ENCODE data around the gene HNF1A.

The HNF1A gene

DNA sequence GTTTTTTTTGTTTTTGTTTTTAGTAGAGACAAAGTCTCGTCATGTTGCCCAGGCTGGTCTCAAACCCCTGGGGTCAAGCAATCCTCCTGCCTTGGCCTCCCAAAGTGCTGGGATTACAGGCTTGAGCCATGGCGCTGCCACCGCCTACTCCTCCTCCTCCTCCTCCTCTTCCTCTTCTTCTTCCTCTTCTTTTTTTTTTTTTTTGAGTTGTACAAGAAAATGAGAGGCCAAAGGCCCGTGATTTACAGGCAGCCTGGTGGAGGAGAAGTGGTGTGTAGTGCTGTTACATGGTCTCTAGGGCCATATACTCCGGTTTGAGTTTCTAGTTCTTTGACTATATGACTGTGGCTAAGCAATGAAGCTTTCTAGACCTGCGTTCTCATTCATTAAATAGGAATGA, 44.6 kb upstream of the HNF1A start:
- in situ Hi-C loops (cut with HindIII; ENCODE audit: low sequenced_read_pairs): loop anchor here (5.0 kb wide), 1 partner anchor 86 kb away; no protein-coding TSS in a partner anchor
- no peak overlapping the region for H3K4me3 ChIP-seq (ENCODE audit: low read depth, low read length)
- TF ChIP-seq, protein P1, sequence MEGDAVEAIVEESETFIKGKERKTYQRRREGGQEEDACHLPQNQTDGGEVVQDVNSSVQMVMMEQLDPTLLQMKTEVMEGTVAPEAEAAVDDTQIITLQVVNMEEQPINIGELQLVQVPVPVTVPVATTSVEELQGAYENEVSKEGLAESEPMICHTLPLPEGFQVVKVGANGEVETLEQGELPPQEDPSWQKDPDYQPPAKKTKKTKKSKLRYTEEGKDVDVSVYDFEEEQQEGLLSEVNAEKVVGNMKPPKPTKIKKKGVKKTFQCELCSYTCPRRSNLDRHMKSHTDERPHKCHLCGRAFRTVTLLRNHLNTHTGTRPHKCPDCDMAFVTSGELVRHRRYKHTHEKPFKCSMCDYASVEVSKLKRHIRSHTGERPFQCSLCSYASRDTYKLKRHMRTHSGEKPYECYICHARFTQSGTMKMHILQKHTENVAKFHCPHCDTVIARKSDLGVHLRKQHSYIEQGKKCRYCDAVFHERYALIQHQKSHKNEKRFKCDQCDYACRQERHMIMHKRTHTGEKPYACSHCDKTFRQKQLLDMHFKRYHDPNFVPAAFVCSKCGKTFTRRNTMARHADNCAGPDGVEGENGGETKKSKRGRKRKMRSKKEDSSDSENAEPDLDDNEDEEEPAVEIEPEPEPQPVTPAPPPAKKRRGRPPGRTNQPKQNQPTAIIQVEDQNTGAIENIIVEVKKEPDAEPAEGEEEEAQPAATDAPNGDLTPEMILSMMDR (IDR thresholded peaks at IDR 0.05; ENCODE audit: low read depth, low read length, missing control alignments): no peak
- DNase-seq (ENCODE audit: low read depth): no peak

DNA sequence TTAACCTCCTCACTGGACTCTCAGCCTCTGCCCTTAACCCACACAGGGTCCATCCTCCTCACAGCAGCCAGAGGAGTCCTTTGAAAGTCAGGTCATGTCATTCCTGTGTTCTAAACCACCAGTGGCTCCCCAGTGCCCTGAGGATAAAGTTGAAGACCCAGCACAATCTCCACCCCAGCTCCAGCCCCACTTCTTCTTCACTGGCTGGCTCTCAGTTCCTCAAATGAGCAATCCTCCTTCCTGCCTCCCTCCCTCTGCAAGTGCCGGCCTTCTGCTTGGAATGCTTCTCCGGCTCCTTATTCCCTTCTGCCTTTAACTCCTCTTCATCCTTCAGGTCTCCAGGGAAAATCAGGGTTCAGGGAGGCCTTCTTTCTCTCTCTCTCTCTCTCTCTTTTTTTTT, 42.1 kb upstream of the HNF1A start:
- TF ChIP-seq, protein P1 (IDR thresholded peaks at IDR 0.05; ENCODE audit: low read depth, low read length, missing control alignments): no peak
- DNase-seq (ENCODE audit: low read depth): no peak
- H3K4me3 ChIP-seq (ENCODE audit: low read depth, low read length): no peak overlapping the region
- in situ Hi-C loops (cut with HindIII; ENCODE audit: low sequenced_read_pairs): no loop called here

DNA sequence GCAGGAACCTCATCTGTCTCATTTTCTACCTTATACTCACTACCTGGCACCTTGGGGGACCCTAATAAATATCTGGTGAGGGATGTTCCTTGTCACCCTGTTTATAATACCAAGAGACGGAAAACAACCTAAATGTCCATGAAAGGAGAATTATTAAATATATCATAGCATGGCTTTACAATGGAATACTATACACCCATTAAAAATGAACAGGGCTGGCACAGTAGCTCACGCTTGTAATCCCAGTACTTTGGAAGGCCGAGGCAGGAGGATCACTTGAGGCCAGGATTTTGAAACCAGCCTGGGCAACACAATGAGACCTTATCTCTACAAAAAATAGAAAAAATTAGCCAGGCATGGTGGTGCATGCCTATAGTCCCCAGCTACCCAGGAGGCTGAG, 39.8 kb upstream of the HNF1A start:
- in situ Hi-C loops (cut with HindIII; ENCODE audit: low sequenced_read_pairs): no loop called here
- TF ChIP-seq, protein P1 (IDR thresholded peaks at IDR 0.05; ENCODE audit: low read depth, low read length, missing control alignments): no peak
- H3K4me3 ChIP-seq (ENCODE audit: low read depth, low read length): no peak overlapping the region
- DNase-seq (ENCODE audit: low read depth): no peak

DNA sequence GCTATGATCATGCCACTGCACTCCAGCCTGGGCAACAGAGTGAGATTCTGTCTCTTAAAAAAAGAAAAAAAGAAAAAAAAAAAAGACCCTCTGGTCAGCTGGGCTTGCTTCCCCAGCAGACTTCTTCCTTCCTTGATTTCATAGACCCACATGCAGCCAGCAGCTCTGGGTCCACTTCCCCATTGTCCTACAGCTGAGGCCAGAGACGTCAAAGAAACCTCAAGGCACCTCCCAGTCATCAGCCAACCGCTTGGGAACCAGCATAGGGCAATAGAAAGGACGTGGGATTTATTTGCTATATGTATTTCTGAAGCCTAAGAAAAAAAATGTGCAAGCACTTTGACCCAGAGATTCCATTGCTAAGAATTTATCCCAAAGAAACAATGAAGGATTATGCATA, 38.8 kb upstream of the HNF1A start:
- TF ChIP-seq, protein P1 (IDR thresholded peaks at IDR 0.05; ENCODE audit: low read depth, low read length, missing control alignments): no peak
- in situ Hi-C loops (cut with HindIII; ENCODE audit: low sequenced_read_pairs): no loop called here
- no peak for DNase-seq (ENCODE audit: low read depth)
- no peak overlapping the region for H3K4me3 ChIP-seq (ENCODE audit: low read depth, low read length)

DNA sequence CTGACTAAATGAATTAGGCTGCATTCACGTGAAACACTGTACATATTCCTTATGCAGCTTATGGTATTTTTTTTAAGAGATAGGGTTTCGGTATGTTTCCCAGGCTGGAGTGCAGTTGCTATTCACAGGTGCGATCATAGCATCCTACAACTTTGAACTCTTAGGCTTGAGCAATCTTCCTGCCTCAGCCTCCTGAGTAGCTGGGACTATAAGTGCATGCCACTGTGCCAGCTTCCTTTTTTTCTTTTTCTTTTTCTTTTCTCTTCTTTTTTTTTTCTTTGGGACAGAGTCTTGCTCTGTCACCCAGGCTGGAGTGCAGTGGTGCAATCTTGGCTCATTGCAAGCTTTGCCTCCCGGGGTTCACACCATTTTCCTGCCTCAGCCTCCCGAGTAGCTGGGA, 38.3 kb upstream of the HNF1A start:
- in situ Hi-C loops (cut with HindIII; ENCODE audit: low sequenced_read_pairs): no loop called here
- DNase-seq (ENCODE audit: low read depth): no peak
- TF ChIP-seq, protein P1 (IDR thresholded peaks at IDR 0.05; ENCODE audit: low read depth, low read length, missing control alignments): no peak
- no peak overlapping the region for H3K4me3 ChIP-seq (ENCODE audit: low read depth, low read length)

DNA sequence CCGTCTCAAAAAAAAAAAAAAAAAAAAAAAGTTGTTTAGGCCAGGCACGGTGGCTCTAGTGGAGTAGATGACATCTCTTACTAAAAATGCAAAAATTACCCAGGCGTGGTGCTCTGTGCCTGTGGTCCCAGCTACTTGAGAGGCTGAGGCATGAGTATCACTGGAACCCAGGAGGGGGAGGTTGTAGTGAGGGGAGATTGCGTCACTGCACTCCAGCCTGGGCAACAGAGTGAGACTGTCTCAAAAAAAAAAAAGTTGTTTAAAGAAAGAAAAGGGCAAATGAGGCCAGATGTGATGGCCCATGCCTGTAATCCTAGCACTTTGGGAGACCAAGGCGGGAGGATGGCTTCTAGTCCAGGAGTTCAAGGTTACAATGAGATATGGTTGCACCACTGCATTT, 37.5 kb upstream of the HNF1A start:
- TF ChIP-seq, protein P1 (IDR thresholded peaks at IDR 0.05; ENCODE audit: low read depth, low read length, missing control alignments): no peak
- no peak overlapping the region for H3K4me3 ChIP-seq (ENCODE audit: low read depth, low read length)
- no peak for DNase-seq (ENCODE audit: low read depth)
- in situ Hi-C loops (cut with HindIII; ENCODE audit: low sequenced_read_pairs): no loop called here

DNA sequence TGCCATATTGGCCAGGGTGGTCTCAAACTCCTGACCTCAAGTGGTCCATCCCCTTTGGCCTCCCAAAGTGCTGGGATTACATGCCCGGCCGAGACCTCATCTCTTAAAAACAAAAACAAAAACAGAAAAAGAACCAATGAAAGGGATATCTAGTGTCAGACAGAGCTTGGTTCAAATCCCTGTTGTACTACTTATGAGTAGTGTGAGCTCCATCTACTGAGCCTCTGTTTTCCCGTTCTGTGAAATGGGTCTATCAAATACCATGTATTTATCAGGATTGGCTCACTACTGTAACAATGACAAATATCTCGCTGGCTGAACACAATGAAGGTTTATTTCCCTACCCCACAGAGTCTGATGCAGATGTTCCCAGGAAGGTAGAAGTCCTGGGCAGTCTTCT, 36.9 kb upstream of the HNF1A start:
- in situ Hi-C loops (cut with HindIII; ENCODE audit: low sequenced_read_pairs): no loop called here
- DNase-seq (ENCODE audit: low read depth): no peak
- TF ChIP-seq, protein P1 (IDR thresholded peaks at IDR 0.05; ENCODE audit: low read depth, low read length, missing control alignments): no peak
- H3K4me3 ChIP-seq (ENCODE audit: low read depth, low read length): no peak overlapping the region

Data from astrocyte of the cerebellum (primary cell).